ENCODE results near the gene ACOT7.

DNA sequence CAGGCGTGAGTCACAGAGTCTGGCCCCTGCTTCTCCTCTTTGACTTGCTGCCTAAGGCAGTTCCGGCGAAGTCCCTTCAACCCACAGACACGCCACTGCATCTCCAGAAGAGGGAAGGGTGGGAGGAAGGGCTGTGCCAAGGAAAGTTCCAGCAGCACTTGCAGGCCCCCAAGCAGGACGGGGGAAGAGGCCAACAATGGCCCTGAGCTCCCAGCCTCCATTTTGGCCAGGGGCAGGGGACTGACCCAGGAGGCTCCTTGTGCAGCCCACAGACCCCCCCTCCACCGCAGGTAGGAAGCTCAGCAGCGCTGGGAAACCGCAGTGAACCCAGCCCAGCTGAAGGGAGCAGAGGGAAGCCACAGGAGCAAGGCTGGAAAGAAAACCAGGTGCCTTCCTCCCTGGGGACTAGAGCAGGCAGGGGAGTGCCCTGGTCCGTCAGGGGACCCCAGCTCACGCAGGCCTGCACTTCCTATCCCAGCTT is 35.4 kb downstream of the ACOT7 start:
- TF ChIP-seq, protein P1, sequence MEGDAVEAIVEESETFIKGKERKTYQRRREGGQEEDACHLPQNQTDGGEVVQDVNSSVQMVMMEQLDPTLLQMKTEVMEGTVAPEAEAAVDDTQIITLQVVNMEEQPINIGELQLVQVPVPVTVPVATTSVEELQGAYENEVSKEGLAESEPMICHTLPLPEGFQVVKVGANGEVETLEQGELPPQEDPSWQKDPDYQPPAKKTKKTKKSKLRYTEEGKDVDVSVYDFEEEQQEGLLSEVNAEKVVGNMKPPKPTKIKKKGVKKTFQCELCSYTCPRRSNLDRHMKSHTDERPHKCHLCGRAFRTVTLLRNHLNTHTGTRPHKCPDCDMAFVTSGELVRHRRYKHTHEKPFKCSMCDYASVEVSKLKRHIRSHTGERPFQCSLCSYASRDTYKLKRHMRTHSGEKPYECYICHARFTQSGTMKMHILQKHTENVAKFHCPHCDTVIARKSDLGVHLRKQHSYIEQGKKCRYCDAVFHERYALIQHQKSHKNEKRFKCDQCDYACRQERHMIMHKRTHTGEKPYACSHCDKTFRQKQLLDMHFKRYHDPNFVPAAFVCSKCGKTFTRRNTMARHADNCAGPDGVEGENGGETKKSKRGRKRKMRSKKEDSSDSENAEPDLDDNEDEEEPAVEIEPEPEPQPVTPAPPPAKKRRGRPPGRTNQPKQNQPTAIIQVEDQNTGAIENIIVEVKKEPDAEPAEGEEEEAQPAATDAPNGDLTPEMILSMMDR (IDR thresholded peaks at IDR 0.05): no peak
- no peak for TF ChIP-seq POLR2A (IDR thresholded peaks at IDR 0.05)
